ENCODE measurements around the gene SRSF11.

- no peak for TF ChIP-seq CTCF (IDR thresholded peaks at IDR 0.05; ENCODE audit: insufficient read depth, low read depth, low read length)
- no peak for TF ChIP-seq EZH2 (IDR thresholded peaks at IDR 0.05; ENCODE audit: insufficient read depth, low read length)
These were observed 72.1 kb downstream of the SRSF11 start for GRCh38 chr1:70293186-70293843.
